Natural killer cell treated with Interleukin-12 subunit alpha and Interleukin-12 subunit beta and Interleukin-15 and Interleukin-18, amount 100 ng/mL, for 72 hours (primary cell): ENCODE measurements around the gene KRTAP19-4. TPM values are rescaled to one million over a fixed set of nuclear protein-coding genes. Genes with fewer than 3 reads are reported as not detected.

Experiments
- ATAC-seq, 2 donors: fragments of 150-1000 bp; cut with Tn5 transposase in 1 of 2; sonication (Bioruptor Pico), chemical (Tn5 transposase) in 1 of 2; 2 replicates each; pipeline ENCODE4 v1.10.0; 2021
- DNase-seq: peaks from one replicate; pipeline ENCODE4 v3.0.0; 2022; ENCODE audit warnings: low spot score
- H3K27ac Mint-ChIP-seq, 2 donors: 1 replicate in 1 of 2; 2 replicates in 1 of 2; pipeline ENCODE4 v1.8.0; 2022; ENCODE audit warnings: mixed read lengths in 2 of 2, mild to moderate bottlenecking in 1 of 2, moderate library complexity in 1 of 2
- H3K27me3 Mint-ChIP-seq, 2 donors: 1 replicate in 1 of 2; 2 replicates in 1 of 2; pipeline ENCODE4 v1.8.0; 2022; ENCODE audit warnings: mixed read lengths in 2 of 2
- H3K36me3 Mint-ChIP-seq: one replicate; pipeline ENCODE4 v1.8.0; 2022; ENCODE audit warnings: mixed read lengths
- H3K4me1 Mint-ChIP-seq, 2 donors: 1 replicate in 1 of 2; 2 replicates in 1 of 2; pipeline ENCODE4 v1.8.0; 2022; ENCODE audit warnings: low read depth in 2 of 2, mixed read lengths in 2 of 2, mild to moderate bottlenecking in 1 of 2
- H3K4me3 Mint-ChIP-seq: one replicate; pipeline ENCODE4 v1.8.0; 2022; ENCODE audit warnings: mixed read lengths
- H3K9me3 Mint-ChIP-seq: 2 replicates; pipeline ENCODE4 v1.8.0; 2022; ENCODE audit warnings: mixed read lengths
- total RNA-seq, 2 donors: library from RNA; stranded (reverse); gene quantifications; one replicate each; pipeline ENCODE4 v1.2.3, GENCODE V29; 2022

The KRTAP19-4 gene
- total RNA-seq, 2 donors from 2014 or later: not detected

DNA sequence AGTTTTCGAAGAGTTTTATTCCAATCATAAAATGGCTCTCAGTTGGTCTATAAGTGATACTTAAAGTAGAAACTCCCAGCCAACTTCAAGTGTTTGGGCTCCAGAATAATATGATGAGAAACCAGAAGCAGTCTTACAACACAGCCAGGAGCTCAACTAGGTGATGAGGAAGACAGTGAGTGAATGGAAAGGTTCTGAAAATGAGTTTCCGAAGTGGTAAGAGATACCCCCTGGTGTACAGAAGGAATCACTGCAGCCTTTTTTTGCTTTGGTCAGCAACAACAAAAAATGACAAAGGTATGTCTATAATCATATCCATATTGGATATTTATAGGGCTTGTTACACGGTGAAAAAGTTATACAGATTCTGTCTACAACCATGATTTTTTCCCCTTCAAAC, 33.3 kb downstream of the KRTAP19-4 start:
- no peaks in the 10 kb centered on the region for H3K4me1 Mint-ChIP-seq
- no peak overlapping the region for H3K27ac Mint-ChIP-seq
- H3K9me3 Mint-ChIP-seq: peaks cover 7% of the 10 kb centered on the region
- no peaks in the 10 kb centered on the region for H3K27me3 Mint-ChIP-seq
- H3K4me3 Mint-ChIP-seq: no peak overlapping the region
- ATAC-seq (no peak), DNase-seq (no peak)
- H3K36me3 Mint-ChIP-seq: no peaks in the 10 kb centered on the region

GRCh38 chr21:30448514-30448913, 48.5 kb downstream of the KRTAP19-4 start:
- H3K36me3 Mint-ChIP-seq: no peaks in the 10 kb centered on the region
- ATAC-seq (no peak), DNase-seq (no peak)
- H3K27me3 Mint-ChIP-seq: no peaks in the 10 kb centered on the region
- H3K9me3 Mint-ChIP-seq: peaks cover 12% of the 10 kb centered on the region
- no peak overlapping the region for H3K4me3 Mint-ChIP-seq
- no peak overlapping the region for H3K27ac Mint-ChIP-seq
- no peaks in the 10 kb centered on the region for H3K4me1 Mint-ChIP-seq

GRCh38 chr21:30447056-30447455, 49.9 kb downstream of the KRTAP19-4 start:
- peaks cover 12% of the 10 kb centered on the region for H3K9me3 Mint-ChIP-seq
- H3K27me3 Mint-ChIP-seq: no peaks in the 10 kb centered on the region
- H3K4me3 Mint-ChIP-seq: no peak overlapping the region
- ATAC-seq (no peak), DNase-seq (no peak)
- H3K27ac Mint-ChIP-seq: no peak overlapping the region
- H3K4me1 Mint-ChIP-seq: no peaks in the 10 kb centered on the region
- H3K36me3 Mint-ChIP-seq: no peaks in the 10 kb centered on the region

Other genes starting within 250 kb of the KRTAP19-4 start
- gene KRTAP24-1, start 214.2 kb downstream of the KRTAP19-4 start, total RNA-seq: not detected
- gene KRTAP25-1, start 207.7 kb downstream of the KRTAP19-4 start, total RNA-seq: not detected
- gene KRTAP26-1, start 176.8 kb downstream of the KRTAP19-4 start, total RNA-seq: not detected
- not detected for gene KRTAP27-1, start 159.5 kb downstream of the KRTAP19-4 start, total RNA-seq
- gene KRTAP23-1, start 148.6 kb downstream of the KRTAP19-4 start, total RNA-seq: not detected
- gene KRTAP13-2, start 124.9 kb downstream of the KRTAP19-4 start, total RNA-seq: not detected
- gene KRTAP13-1, start 101.1 kb downstream of the KRTAP19-4 start, total RNA-seq: not detected
- not detected for gene KRTAP13-3, start 71.2 kb downstream of the KRTAP19-4 start, total RNA-seq
- not detected for gene KRTAP13-4, start 66.9 kb downstream of the KRTAP19-4 start, total RNA-seq
- gene KRTAP15-1, start 56.9 kb downstream of the KRTAP19-4 start, total RNA-seq: not detected
- gene KRTAP19-1, start 16.8 kb downstream of the KRTAP19-4 start, total RNA-seq: not detected
- gene KRTAP19-2, start 9.7 kb downstream of the KRTAP19-4 start, total RNA-seq: not detected
- not detected for gene KRTAP19-3, start 5.2 kb downstream of the KRTAP19-4 start, total RNA-seq
- gene KRTAP19-5, start 5.0 kb upstream of the KRTAP19-4 start, total RNA-seq: not detected
- gene KRTAP19-6, start 44.7 kb upstream of the KRTAP19-4 start, total RNA-seq: not detected
- not detected for gene KRTAP19-7, start 64.1 kb upstream of the KRTAP19-4 start, total RNA-seq
- gene KRTAP22-2, start 93.2 kb upstream of the KRTAP19-4 start, total RNA-seq: not detected
- not detected for gene KRTAP6-3, start 95.3 kb upstream of the KRTAP19-4 start, total RNA-seq
- not detected for gene KRTAP6-2, start 101.7 kb upstream of the KRTAP19-4 start, total RNA-seq
- not detected for gene KRTAP22-1, start 103.9 kb upstream of the KRTAP19-4 start, total RNA-seq
- gene KRTAP6-1, start 116.8 kb upstream of the KRTAP19-4 start, total RNA-seq: not detected
- not detected for gene KRTAP20-1, start 119.3 kb upstream of the KRTAP19-4 start, total RNA-seq
- not detected for gene KRTAP20-4, start 123.5 kb upstream of the KRTAP19-4 start, total RNA-seq
- not detected for gene KRTAP20-2, start 138.0 kb upstream of the KRTAP19-4 start, total RNA-seq
- gene KRTAP20-3, start 145.7 kb upstream of the KRTAP19-4 start, total RNA-seq: not detected
- gene KRTAP21-3, start 221.6 kb upstream of the KRTAP19-4 start, total RNA-seq: not detected